Measurements from ENCODE around the gene GHRH. TPM values are rescaled to one million over a fixed set of nuclear protein-coding genes. Genes with fewer than 3 reads are reported as not detected.

Gene GHRH
- total and polyA plus RNA-seq, 2 of the 4 experiments (the other 2 are of a cell fraction): not detected

DNA sequence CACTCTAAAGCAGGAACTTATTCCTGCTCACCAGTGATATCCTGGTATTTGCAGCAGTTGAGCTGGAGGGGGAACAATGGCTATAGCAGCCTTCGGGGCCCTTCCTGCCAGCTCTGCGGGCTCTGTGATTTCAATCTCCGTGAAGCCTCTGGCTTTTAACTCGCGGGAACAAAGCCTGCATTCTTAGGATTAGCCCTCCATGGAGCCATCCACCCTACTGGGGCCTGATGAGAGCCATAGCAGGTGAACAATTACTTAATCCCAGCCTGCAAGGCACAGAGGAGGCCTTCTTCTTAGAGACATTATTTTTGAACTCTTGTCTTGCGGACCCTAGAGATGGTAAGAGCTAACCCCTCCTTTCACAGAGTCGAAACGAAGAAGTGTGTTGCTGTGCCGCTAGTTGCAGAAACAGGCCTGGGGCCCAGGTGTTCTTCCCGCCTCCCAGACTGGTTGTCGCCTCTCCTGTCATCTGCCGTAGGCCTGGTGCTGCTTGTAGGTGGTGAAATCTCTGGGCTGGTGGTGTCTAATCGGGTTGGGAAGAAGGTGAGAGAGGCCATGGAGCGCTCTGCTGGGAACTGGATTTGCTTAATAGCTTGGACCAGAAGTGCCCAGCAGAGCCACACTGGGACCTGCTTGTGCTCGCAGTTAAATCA lies 9.7 kb downstream of the GHRH start:
- Histone ChIP-seq H3K79me1 (ENCODE audit: low read depth in 1 of 2, low read length in 2 of 2) (no peaks in the 10 kb centered on the region), H2AK5ac (ENCODE audit: low read depth, low read length) (no peak overlapping the region), H4K5ac (ENCODE audit: low read depth, low read length) (no peak overlapping the region), H2BK15ac (ENCODE audit: low read depth, low read length) (no peak overlapping the region), H4K91ac (ENCODE audit: insufficient read depth, low read depth, low read length) (no peak overlapping the region), H2AK9ac (replicated peaks; ENCODE audit: low read depth, low read length, poor library complexity) (no peak overlapping the region), H3K23ac (ENCODE audit: low read depth, low read length) (no peak overlapping the region), H2BK5ac (ENCODE audit: low read depth, low read length, poor library complexity, severe bottlenecking) (no peak overlapping the region), H3K9me1 (ENCODE audit: insufficient read depth, low read length) (no peaks in the 10 kb centered on the region; the same call in 1 of the 2 replicates), H3K9ac (ENCODE audit: low read depth, low read length) (no peak overlapping the region), H3K9me3 (ENCODE audit: control insufficient read depth, insufficient read depth, low read length) (peaks cover 6% of the 10 kb centered on the region), H3K4me3 (ENCODE audit: insufficient read depth, low read depth, low read length) (no peak overlapping the region), H3K56ac (ENCODE audit: extremely low read depth, insufficient read depth, low read length) (no peak overlapping the region), H4K8ac (ENCODE audit: low read depth in 2 of 2, low read length in 2 of 2) (no peak overlapping the region), H3K4me1 (ENCODE audit: control insufficient read depth, insufficient read depth, low read length) (no peaks in the 10 kb centered on the region), H4K20me1 (ENCODE audit: insufficient read depth, low read length) (no peaks in the 10 kb centered on the region), H3K27me3 (ENCODE audit: control insufficient read depth, insufficient read depth, low read length) (peaks cover 13% of the 10 kb centered on the region), H2AFZ (replicated peaks; ENCODE audit: low read length, poor library complexity) (no peak overlapping the region), H3K4me2 (ENCODE audit: low read depth, low read length) (no peak overlapping the region), H3K14ac (replicated peaks; ENCODE audit: low read depth, low read length) (no peak overlapping the region), H3K27ac (ENCODE audit: insufficient read depth, low read length) (no peak overlapping the region), H3K36me3 (ENCODE audit: control insufficient read depth, insufficient read depth, low read length) (no peaks in the 10 kb centered on the region), H3K18ac (ENCODE audit: low read depth, low read length) (no peak overlapping the region), H2BK20ac (ENCODE audit: low read depth, low read length) (no peak overlapping the region), H2BK120ac (ENCODE audit: low read depth, low read length) (no peak overlapping the region), H3K4ac (ENCODE audit: low read depth, low read length) (no peak overlapping the region)
- intact Hi-C loops (cut with micrococcal nuclease): no loop called here
- TF ChIP-seq POLR2A (IDR thresholded peaks at IDR 0.05; ENCODE audit: low read depth, low read length): no peak
- TF ChIP-seq, protein P1, sequence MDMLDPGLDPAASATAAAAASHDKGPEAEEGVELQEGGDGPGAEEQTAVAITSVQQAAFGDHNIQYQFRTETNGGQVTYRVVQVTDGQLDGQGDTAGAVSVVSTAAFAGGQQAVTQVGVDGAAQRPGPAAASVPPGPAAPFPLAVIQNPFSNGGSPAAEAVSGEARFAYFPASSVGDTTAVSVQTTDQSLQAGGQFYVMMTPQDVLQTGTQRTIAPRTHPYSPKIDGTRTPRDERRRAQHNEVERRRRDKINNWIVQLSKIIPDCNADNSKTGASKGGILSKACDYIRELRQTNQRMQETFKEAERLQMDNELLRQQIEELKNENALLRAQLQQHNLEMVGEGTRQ (IDR thresholded peaks at IDR 0.05; ENCODE audit: low read depth, low read length): no peak
- no peak for TF ChIP-seq MAZ (IDR thresholded peaks at IDR 0.05; ENCODE audit: borderline replicate concordance, low read depth, low read length)
- TF ChIP-seq BHLHE40 (IDR thresholded peaks at IDR 0.05; ENCODE audit: low read depth, low read length): no peak
- no peak for TF ChIP-seq RAD21 (IDR thresholded peaks at IDR 0.05; ENCODE audit: low read length)
- TF ChIP-seq MXI1 (IDR thresholded peaks at IDR 0.05; ENCODE audit: borderline replicate concordance, low read depth, low read length): no peak
- no peak for TF ChIP-seq CHD1 (IDR thresholded peaks at IDR 0.05; ENCODE audit: low read depth, low read length)
- TF ChIP-seq CEBPB (IDR thresholded peaks at IDR 0.05; ENCODE audit: low read depth, low read length): no peak
- no peak for TF ChIP-seq SMC3 (IDR thresholded peaks at IDR 0.05; ENCODE audit: low read depth, low read length)
- TF ChIP-seq, protein P2, sequence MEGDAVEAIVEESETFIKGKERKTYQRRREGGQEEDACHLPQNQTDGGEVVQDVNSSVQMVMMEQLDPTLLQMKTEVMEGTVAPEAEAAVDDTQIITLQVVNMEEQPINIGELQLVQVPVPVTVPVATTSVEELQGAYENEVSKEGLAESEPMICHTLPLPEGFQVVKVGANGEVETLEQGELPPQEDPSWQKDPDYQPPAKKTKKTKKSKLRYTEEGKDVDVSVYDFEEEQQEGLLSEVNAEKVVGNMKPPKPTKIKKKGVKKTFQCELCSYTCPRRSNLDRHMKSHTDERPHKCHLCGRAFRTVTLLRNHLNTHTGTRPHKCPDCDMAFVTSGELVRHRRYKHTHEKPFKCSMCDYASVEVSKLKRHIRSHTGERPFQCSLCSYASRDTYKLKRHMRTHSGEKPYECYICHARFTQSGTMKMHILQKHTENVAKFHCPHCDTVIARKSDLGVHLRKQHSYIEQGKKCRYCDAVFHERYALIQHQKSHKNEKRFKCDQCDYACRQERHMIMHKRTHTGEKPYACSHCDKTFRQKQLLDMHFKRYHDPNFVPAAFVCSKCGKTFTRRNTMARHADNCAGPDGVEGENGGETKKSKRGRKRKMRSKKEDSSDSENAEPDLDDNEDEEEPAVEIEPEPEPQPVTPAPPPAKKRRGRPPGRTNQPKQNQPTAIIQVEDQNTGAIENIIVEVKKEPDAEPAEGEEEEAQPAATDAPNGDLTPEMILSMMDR (conservative IDR thresholded peaks at IDR 0.05; ENCODE audit: low read depth, low read length): no peak
- TF ChIP-seq NFE2L2 (IDR thresholded peaks at IDR 0.05; ENCODE audit: low read depth, low read length): no peak
- TF ChIP-seq MAFK (IDR thresholded peaks at IDR 0.05; ENCODE audit: low read depth, low read length): no peak
- TF ChIP-seq FOS (IDR thresholded peaks at IDR 0.05; ENCODE audit: low read depth, low read length): no peak
- no peak for TF ChIP-seq RCOR1 (IDR thresholded peaks at IDR 0.05; ENCODE audit: insufficient replicate concordance, low read length)
- TF ChIP-seq, protein P3, sequence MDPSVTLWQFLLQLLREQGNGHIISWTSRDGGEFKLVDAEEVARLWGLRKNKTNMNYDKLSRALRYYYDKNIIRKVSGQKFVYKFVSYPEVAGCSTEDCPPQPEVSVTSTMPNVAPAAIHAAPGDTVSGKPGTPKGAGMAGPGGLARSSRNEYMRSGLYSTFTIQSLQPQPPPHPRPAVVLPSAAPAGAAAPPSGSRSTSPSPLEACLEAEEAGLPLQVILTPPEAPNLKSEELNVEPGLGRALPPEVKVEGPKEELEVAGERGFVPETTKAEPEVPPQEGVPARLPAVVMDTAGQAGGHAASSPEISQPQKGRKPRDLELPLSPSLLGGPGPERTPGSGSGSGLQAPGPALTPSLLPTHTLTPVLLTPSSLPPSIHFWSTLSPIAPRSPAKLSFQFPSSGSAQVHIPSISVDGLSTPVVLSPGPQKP (IDR thresholded peaks at IDR 0.05; ENCODE audit: borderline replicate concordance, low read depth, low read length): no peak
- no peak for TF ChIP-seq RFX5 (IDR thresholded peaks at IDR 0.05; ENCODE audit: low read depth, low read length)
- dilution Hi-C loops (cut with HindIII; ENCODE audit: low sequenced_read_pairs, unreplicated experiment): no loop called here
- 90% methylated on average over 2 of the region's 15 CpGs; no CpG with 5 or more reads in 1 of the 2 experiments for WGBS, 2 experiments (ENCODE audit: extremely low coverage in 2 of 2, insufficient read length in 1 of 2)
- no peak for DNase-seq
- CTCF ChIA-PET: no interaction called here
- in situ Hi-C loops (cut with MboI; ENCODE audit: low sequenced_read_pairs): loop anchor here (25.0 kb wide), 1 partner anchor 1135 kb away; no protein-coding TSS in a partner anchor
- POLR2A ChIA-PET (ENCODE audit: unreplicated experiment): no interaction called here
- no peak for ATAC-seq (ENCODE audit: low read depth)
- no TSS peak for BruUV-seq (replicated peaks)

All from IMR-90 (cell line).